Endodermal cell (in vitro differentiated cells): ENCODE data around the gene BTF3. TPM values are rescaled to one million over a fixed set of nuclear protein-coding genes. Genes with fewer than 3 reads are reported as not detected.

ENCODE experiments used
- DNase-seq: peaks from one replicate; pipeline ENCODE4 v3.0.0-alpha.2; 2017
- H3K27ac ChIP-seq: 2 replicates; pipeline ENCODE4 v1.5.1; 2013; ENCODE audit warnings: mild to moderate bottlenecking, low read depth, low read length, moderate library complexity
- H3K27me3 ChIP-seq: 2 replicates; pipeline ENCODE4 v1.6.1; 2013; ENCODE audit warnings: mild to moderate bottlenecking, low read length, moderate library complexity; ENCODE audit not compliant: insufficient read depth, control insufficient read depth, poor library complexity, severe bottlenecking
- H3K36me3 ChIP-seq: 2 replicates; pipeline ENCODE4 v1.7.0; 2013; ENCODE audit warnings: mild to moderate bottlenecking, low read length, moderate library complexity; ENCODE audit not compliant: control insufficient read depth, insufficient read depth
- H3K4me1 ChIP-seq: one replicate; pipeline ENCODE4 v1.7.0; 2013; ENCODE audit warnings: low read length; ENCODE audit not compliant: control insufficient read depth, insufficient read depth
- H3K4me3 ChIP-seq: 2 replicates; pipeline ENCODE4 v1.5.1; 2013; ENCODE audit warnings: mild to moderate bottlenecking, low read length, moderate library complexity
- H3K9ac ChIP-seq: 2 replicates; pipeline ENCODE4 v1.6.1; 2013; ENCODE audit warnings: mild to moderate bottlenecking, low read length, moderate library complexity; ENCODE audit not compliant: poor library complexity, severe bottlenecking; ENCODE audit errors: extremely low read depth
- H3K9me3 ChIP-seq: 2 replicates; pipeline ENCODE4 v1.6.1; 2013; ENCODE audit warnings: mild to moderate bottlenecking, low read length, moderate library complexity; ENCODE audit not compliant: control insufficient read depth
- H3K27ac Mint-ChIP-seq: 2 replicates; pipeline ENCODE4 v1.8.0; 2020; ENCODE audit warnings: mixed read lengths
- H3K27me3 Mint-ChIP-seq: 2 replicates; pipeline ENCODE4 v1.8.0; 2021; ENCODE audit warnings: mild to moderate bottlenecking, mixed read lengths; ENCODE audit not compliant: insufficient read depth
- H3K36me3 Mint-ChIP-seq: 2 replicates; pipeline ENCODE4 v1.8.0; 2020; ENCODE audit warnings: low read depth, mixed read lengths
- H3K4me1 Mint-ChIP-seq: 2 replicates; pipeline ENCODE4 v1.8.0; 2020; ENCODE audit warnings: mixed read lengths
- H3K4me3 Mint-ChIP-seq: 2 replicates; pipeline ENCODE4 v1.8.0; 2020; ENCODE audit warnings: mild to moderate bottlenecking, moderate library complexity, mixed read lengths
- H3K9me3 Mint-ChIP-seq: 2 replicates; pipeline ENCODE4 v1.8.0; 2020; ENCODE audit warnings: mild to moderate bottlenecking, mixed read lengths
- WGBS, 2 experiments: methylation state at CpG; one replicate each; pipeline versions ENCODE4 v1.1.5 to v1.1.7; 2013; ENCODE audit warnings: missing lambda C conversion rate in 2 of 2, mixed read lengths in 1 of 2; ENCODE audit not compliant: insufficient coverage in 1 of 2, insufficient read length in 1 of 2; 5-methylcytosine and 5-hydroxymethylcytosine counted together
- total RNA-seq, 2 donors: library from RNA; stranded (reverse); fragmentation: NEBNext Ultra II Directional in 1 of 2; extraction: Animal tissue kit (Norgen Biotek cat#: 25700) in 1 of 2; gene quantifications; 2 replicates in 1 of 2; 3 replicates in 1 of 2; pipeline ENCODE4 v1.2.1, GENCODE V29; 2021
- TF ChIP-seq, protein P1 (sequence below): fragments of 200-600 bp; sonication (generic); conservative IDR thresholded peaks from 2 replicates; pipeline ENCODE4 v1.5.0; 2021; ENCODE audit warnings: antibody characterized with exemption, mild to moderate bottlenecking

BTF3 gene
- total RNA-seq, 2 donors from 2014 or later = 671 to 739 TPM

DNA sequence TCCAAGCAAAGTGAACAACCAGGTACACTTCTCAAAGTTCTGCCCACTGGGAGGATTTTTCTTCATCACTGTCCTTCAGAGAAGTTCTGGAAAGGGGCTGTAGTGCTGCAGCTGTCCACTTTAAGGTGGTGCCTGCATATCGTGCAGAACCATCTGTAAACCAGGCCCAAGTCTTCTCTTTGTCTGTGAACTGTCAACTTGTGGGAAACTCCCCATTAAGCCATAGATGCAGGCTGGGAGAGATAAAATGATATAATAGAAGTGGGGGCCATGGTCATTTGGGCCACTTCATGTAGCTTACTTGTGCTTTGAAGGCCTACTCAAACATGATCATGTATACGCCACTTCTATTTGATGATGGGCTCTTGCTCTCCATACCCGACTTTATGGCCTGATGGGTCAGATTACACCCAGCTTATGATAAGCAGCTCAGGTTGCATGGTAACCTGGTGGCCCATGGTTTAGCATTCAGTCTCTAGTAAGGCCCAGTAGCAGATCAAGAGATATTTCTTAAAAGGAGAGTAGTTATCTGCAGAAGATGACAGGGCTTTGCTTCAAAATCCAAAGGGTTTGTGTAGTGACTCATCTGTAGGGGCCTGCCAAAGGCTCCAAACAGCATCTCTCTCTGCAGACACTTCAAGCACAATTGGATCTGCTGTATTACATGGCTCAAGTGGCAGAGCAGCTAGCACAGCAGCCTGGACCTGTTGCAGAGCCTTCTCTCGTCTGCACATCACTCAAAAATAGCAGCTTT, 15.7 kb upstream of the BTF3 start:
- H3K27me3 ChIP-seq = no peaks in the 10 kb centered on the region
- H3K4me1 Mint-ChIP-seq = peaks cover 28% of the 10 kb centered on the region
- no peaks in the 10 kb centered on the region for H3K9me3 Mint-ChIP-seq
- H3K27ac Mint-ChIP-seq = no peak overlapping the region
- H3K4me3 Mint-ChIP-seq = no peak overlapping the region
- no peak overlapping the region for H3K27ac ChIP-seq
- no peaks in the 10 kb centered on the region for H3K36me3 ChIP-seq
- DNase-seq = no peak
- H3K4me3 ChIP-seq = no peak overlapping the region
- no peaks in the 10 kb centered on the region for H3K36me3 Mint-ChIP-seq
- H3K9me3 ChIP-seq = no peaks in the 10 kb centered on the region
- H3K4me1 ChIP-seq = peaks cover 8% of the 10 kb centered on the region
- peaks cover 5% of the 10 kb centered on the region for H3K27me3 Mint-ChIP-seq
- no peak overlapping the region for H3K9ac ChIP-seq
- WGBS, 2 experiments = 91 to 92% methylated on average over 3 to 4 of the region's 4 CpGs
- TF ChIP-seq, protein P1, sequence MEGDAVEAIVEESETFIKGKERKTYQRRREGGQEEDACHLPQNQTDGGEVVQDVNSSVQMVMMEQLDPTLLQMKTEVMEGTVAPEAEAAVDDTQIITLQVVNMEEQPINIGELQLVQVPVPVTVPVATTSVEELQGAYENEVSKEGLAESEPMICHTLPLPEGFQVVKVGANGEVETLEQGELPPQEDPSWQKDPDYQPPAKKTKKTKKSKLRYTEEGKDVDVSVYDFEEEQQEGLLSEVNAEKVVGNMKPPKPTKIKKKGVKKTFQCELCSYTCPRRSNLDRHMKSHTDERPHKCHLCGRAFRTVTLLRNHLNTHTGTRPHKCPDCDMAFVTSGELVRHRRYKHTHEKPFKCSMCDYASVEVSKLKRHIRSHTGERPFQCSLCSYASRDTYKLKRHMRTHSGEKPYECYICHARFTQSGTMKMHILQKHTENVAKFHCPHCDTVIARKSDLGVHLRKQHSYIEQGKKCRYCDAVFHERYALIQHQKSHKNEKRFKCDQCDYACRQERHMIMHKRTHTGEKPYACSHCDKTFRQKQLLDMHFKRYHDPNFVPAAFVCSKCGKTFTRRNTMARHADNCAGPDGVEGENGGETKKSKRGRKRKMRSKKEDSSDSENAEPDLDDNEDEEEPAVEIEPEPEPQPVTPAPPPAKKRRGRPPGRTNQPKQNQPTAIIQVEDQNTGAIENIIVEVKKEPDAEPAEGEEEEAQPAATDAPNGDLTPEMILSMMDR = no peak

GRCh38 chr5:73483676-73484075, 14.6 kb upstream of the BTF3 start:
- no peak overlapping the region for H3K27ac Mint-ChIP-seq
- H3K4me3 Mint-ChIP-seq = no peak overlapping the region
- H3K4me1 Mint-ChIP-seq = peaks cover 35% of the 10 kb centered on the region
- no peaks in the 10 kb centered on the region for H3K36me3 Mint-ChIP-seq
- Histone ChIP-seq H3K9me3 (no peaks in the 10 kb centered on the region), H3K4me1 (peaks cover 8% of the 10 kb centered on the region), H3K4me3 (no peak overlapping the region), H3K36me3 (no peaks in the 10 kb centered on the region), H3K9ac (no peak overlapping the region), H3K27me3 (no peaks in the 10 kb centered on the region), H3K27ac (no peak overlapping the region)
- TF ChIP-seq, protein P1 = no peak
- DNase-seq = no peak
- no peaks in the 10 kb centered on the region for H3K9me3 Mint-ChIP-seq
- WGBS, 2 experiments = 86 to 90% methylated on average over 2 to 3 of the region's 4 CpGs
- H3K27me3 Mint-ChIP-seq = peaks cover 2% of the 10 kb centered on the region

GRCh38 chr5:73484511-73484910, 13.7 kb upstream of the BTF3 start:
- Histone ChIP-seq H3K27me3 (no peaks in the 10 kb centered on the region), H3K36me3 (no peaks in the 10 kb centered on the region), H3K4me1 (peaks cover 5% of the 10 kb centered on the region), H3K4me3 (no peak overlapping the region), H3K27ac (no peak overlapping the region), H3K9me3 (no peaks in the 10 kb centered on the region), H3K9ac (no peak overlapping the region)
- Mint-ChIP-seq H3K4me3 (no peak overlapping the region), H3K27me3 (peaks cover 2% of the 10 kb centered on the region), H3K27ac (no peak overlapping the region), H3K9me3 (no peaks in the 10 kb centered on the region), H3K4me1 (peaks cover 39% of the 10 kb centered on the region), H3K36me3 (no peaks in the 10 kb centered on the region)
- TF ChIP-seq, protein P1 = no peak
- WGBS, 2 experiments = 82% methylated on average over 1 of the region's 1 CpG; no CpG with 5 or more reads in 1 of the 2 experiments
- DNase-seq = no peak
